Measurements from ENCODE around the gene CD7. TPM values are rescaled to one million over a fixed set of nuclear protein-coding genes. Genes with fewer than 3 reads are reported as not detected.

Gene CD7
- total RNA-seq, 1 donor from 2014 or later, result not detected

- no peaks in the 10 kb centered on the region for H3K9me3 Mint-ChIP-seq (ENCODE audit: low read depth)
- no peak for DNase-seq (ENCODE audit: low spot score)
- TF ChIP-seq CTCF (IDR thresholded peaks at IDR 0.05), result no peak
- peak overlapping the region; percentile 97 for H3K27ac Mint-ChIP-seq (ENCODE audit: unreplicated experiment)
- H3K4me3 Mint-ChIP-seq (ENCODE audit: unreplicated experiment), result no peak overlapping the region
- H3K4me1 Mint-ChIP-seq (ENCODE audit: low read depth), result peaks cover 33% of the 10 kb centered on the region
- H3K27me3 Mint-ChIP-seq (ENCODE audit: low read depth), result no peaks in the 10 kb centered on the region
- H3K36me3 Mint-ChIP-seq (ENCODE audit: low read depth), result no peaks in the 10 kb centered on the region
Measured at GRCh38 chr17:82298538-82299421, 18.6 kb downstream of the CD7 start.

DNA sequence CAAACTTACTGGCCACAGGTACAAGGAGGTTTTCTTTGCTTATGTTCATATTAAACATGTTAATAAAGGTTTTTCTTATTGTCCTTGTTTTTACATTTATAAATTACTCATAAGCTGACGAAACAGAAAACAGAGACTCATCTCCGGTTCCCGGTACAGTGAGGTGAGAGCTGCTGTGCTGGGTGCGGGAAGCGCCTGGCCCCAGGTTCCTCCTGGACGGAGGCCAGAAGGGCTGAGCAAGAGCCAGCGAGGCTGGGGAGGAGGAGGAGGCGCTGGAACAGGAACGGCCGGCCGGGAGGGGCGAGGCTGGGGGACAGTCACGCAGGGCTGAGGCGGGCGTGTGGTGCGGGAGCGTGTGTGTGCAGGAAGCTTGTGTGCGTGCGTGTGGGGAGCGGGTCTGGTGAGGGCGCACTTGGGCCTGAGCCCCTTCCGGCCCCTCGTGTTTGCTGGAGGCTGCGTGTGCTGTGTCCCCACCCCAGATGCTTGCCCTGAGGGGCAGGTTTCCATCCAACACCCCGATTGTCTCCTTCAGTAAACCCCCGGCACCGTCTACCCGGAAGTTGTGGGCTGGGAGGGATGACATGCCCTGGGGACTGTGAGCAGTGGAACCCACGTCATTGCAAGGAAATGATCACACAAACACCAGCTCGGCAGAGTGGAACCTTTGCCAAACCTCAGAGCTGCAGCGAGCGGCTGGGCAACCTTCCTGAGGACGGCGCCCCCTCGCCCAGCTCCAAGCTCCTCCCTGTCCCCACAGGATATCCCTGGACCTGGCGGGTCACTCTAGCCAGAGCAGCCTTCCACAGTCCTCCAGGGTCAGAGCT lies 19.5 kb downstream of the CD7 start:
- no peak for TF ChIP-seq CTCF (IDR thresholded peaks at IDR 0.05)
- Mint-ChIP-seq H3K4me1 (ENCODE audit: low read depth) (peaks cover 37% of the 10 kb centered on the region), H3K27me3 (ENCODE audit: low read depth) (no peaks in the 10 kb centered on the region), H3K9me3 (ENCODE audit: low read depth) (no peaks in the 10 kb centered on the region), H3K4me3 (ENCODE audit: unreplicated experiment) (peak overlapping the region; percentile 73), H3K36me3 (ENCODE audit: low read depth) (no peaks in the 10 kb centered on the region), H3K27ac (ENCODE audit: unreplicated experiment) (peak overlapping the region; percentile 97)
- peak; percentile 90 for DNase-seq (ENCODE audit: low spot score)

DNA sequence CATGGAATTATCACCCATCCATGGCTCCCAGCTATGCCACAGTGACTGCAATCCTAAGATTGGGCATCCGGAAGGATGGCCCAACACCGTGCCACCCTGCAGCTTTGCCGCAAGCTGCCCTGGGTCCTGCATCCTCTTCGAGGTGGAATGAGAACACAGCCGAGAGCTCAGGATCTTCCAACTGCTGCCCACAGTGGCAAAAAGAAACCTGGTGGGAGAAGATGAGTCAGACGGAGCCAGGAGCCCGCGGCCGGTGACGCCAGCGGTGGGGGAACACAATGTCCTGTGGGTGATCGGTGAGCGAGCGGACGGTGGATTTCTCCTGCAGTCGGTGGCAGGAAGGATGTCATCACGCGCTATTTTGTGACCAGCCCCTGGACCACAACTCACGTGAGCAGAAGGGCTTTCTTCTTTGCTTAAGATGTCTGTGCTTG lies 20.1 kb downstream of the CD7 start:
- Mint-ChIP-seq H3K36me3 (ENCODE audit: low read depth) (no peaks in the 10 kb centered on the region), H3K27ac (ENCODE audit: unreplicated experiment) (peak overlapping the region; percentile 97)

DNA sequence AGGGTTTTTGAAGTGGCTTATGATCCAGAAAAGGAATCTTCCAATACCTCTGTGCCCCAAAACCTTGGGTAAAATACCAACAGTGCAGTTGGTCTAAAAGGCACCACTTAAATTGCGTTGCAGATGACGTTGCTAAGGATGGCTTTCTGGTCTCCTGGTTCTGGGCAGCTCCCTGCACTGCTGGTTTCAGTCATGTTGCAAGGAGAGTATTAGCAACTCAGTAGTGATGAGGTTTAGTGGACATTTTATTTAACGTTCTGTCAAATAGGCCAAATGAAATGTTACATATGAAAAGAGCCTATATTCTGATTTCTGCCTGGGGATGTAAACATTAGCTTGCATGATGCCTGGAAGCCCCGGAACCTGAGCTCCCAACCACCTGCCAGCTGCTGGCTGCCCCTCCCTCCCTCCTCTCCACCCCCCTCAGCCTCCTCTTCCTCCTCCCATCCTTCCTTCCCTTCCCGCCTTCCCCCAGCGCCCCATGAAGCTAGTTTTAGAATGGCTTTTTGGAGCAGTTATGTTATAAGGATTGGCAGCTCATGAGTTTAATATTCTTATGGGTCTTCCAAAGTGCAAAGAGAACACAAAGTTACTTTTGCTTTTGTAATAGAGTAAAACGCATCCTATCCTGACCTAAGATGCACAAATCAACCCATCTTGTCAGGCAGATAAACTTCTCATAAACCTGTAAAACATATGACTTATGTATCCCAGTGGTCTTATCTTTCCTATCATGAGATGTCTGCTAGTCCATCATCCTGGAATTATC lies 20.7 kb downstream of the CD7 start:
- H3K36me3 Mint-ChIP-seq (ENCODE audit: low read depth), result no peaks in the 10 kb centered on the region
- DNase-seq (ENCODE audit: low spot score), result no peak
- peak overlapping the region; percentile 97 for H3K27ac Mint-ChIP-seq (ENCODE audit: unreplicated experiment)
- peaks cover 37% of the 10 kb centered on the region for H3K4me1 Mint-ChIP-seq (ENCODE audit: low read depth)
- no peaks in the 10 kb centered on the region for H3K9me3 Mint-ChIP-seq (ENCODE audit: low read depth)
- no peak for TF ChIP-seq CTCF (IDR thresholded peaks at IDR 0.05)
- H3K27me3 Mint-ChIP-seq (ENCODE audit: low read depth), result no peaks in the 10 kb centered on the region
- peak overlapping the region; percentile 73 for H3K4me3 Mint-ChIP-seq (ENCODE audit: unreplicated experiment)

More for the DNA sequence above, 20.1 kb downstream of the CD7 start:
- Mint-ChIP-seq H3K9me3 (ENCODE audit: low read depth) (no peaks in the 10 kb centered on the region), H3K4me1 (ENCODE audit: low read depth) (peaks cover 37% of the 10 kb centered on the region), H3K4me3 (ENCODE audit: unreplicated experiment) (peak overlapping the region; percentile 73), H3K27me3 (ENCODE audit: low read depth) (no peaks in the 10 kb centered on the region)
- no peak for TF ChIP-seq CTCF (IDR thresholded peaks at IDR 0.05)
- no peak for DNase-seq (ENCODE audit: low spot score)

GRCh38 chr17:82295472-82295814 lies 22.0 kb downstream of the CD7 start:
- no peak for DNase-seq (ENCODE audit: low spot score)
- Mint-ChIP-seq H3K27ac (ENCODE audit: unreplicated experiment) (no peak overlapping the region), H3K9me3 (ENCODE audit: low read depth) (no peaks in the 10 kb centered on the region), H3K4me1 (ENCODE audit: low read depth) (peaks cover 32% of the 10 kb centered on the region), H3K27me3 (ENCODE audit: low read depth) (no peaks in the 10 kb centered on the region), H3K4me3 (ENCODE audit: unreplicated experiment) (no peak overlapping the region), H3K36me3 (ENCODE audit: low read depth) (no peaks in the 10 kb centered on the region)
- no peak for TF ChIP-seq CTCF (IDR thresholded peaks at IDR 0.05)
